Measurements from ENCODE around the gene FGF23. TPM values are rescaled to one million over a fixed set of nuclear protein-coding genes. Genes with fewer than 3 reads are reported as not detected.

Gene FGF23
- total RNA-seq, 1 experiment from 2014 or later, result 0.24 TPM

GRCh38 chr12:4412056-4412455 is 32.5 kb upstream of the FGF23 start:
- H3K9me3 ChIP-seq (ENCODE audit: control insufficient read depth, low read depth, low read length), result no peaks in the 10 kb centered on the region
- no peak overlapping the region for H3K56ac ChIP-seq (ENCODE audit: insufficient read length, low read depth, low read length)
- no peak overlapping the region for H4K8ac ChIP-seq (replicated peaks; ENCODE audit: insufficient read length, low read depth, low read length)
- WGBS (ENCODE audit: extremely low coverage, insufficient read length, low lambda C conversion rate), result no CpG with 5 or more reads among the region's 3 CpGs
- H2BK120ac ChIP-seq (ENCODE audit: low read depth, low read length, poor library complexity, severe bottlenecking), result no peak overlapping the region
- no peak overlapping the region for H3K14ac ChIP-seq (ENCODE audit: insufficient read depth, low read length)
- H2BK12ac ChIP-seq (ENCODE audit: insufficient read length, low read depth, low read length), result no peak overlapping the region
- H3K9me3 Mint-ChIP-seq, result no peaks in the 10 kb centered on the region
- no peak overlapping the region for H3K9ac ChIP-seq (ENCODE audit: extremely low read depth, insufficient read length, low read length)
- H3K23me2 ChIP-seq (ENCODE audit: insufficient read length, low read depth, low read length, poor library complexity, severe bottlenecking), result no peaks in the 10 kb centered on the region
- H3K27ac ChIP-seq (ENCODE audit: insufficient read length, low read depth, low read length), result no peak overlapping the region
- no peak overlapping the region for H2BK15ac ChIP-seq (ENCODE audit: low read depth, low read length)
- no peak overlapping the region for H2BK20ac ChIP-seq (ENCODE audit: low read depth, low read length, poor library complexity, severe bottlenecking)
- no peak overlapping the region for H4K91ac ChIP-seq (ENCODE audit: insufficient read length, low read depth, low read length)
- H3K79me1 ChIP-seq (ENCODE audit: insufficient read depth, low read depth, low read length, poor library complexity, severe bottlenecking), result no peaks in the 10 kb centered on the region
- no peaks in the 10 kb centered on the region for H3K36me3 Mint-ChIP-seq (ENCODE audit: insufficient read depth in 1 of 3, low read depth in 3 of 3)
- H3K4ac ChIP-seq (ENCODE audit: low read depth, low read length), result no peak overlapping the region
- no peaks in the 10 kb centered on the region for H3K27me3 ChIP-seq (ENCODE audit: insufficient read depth, low read length)
- H3K4me1 Mint-ChIP-seq, result peaks cover 0 to 3% of the 10 kb centered on the region in 2 experiments; a peak in 2 of 4 replicates
- H2BK5ac ChIP-seq (ENCODE audit: insufficient read length, low read length), result no peak overlapping the region
- no peak overlapping the region for H3K4me2 ChIP-seq (ENCODE audit: insufficient read depth, insufficient read length, low read length)
- H3K4me3 Mint-ChIP-seq, result no peak overlapping the region
- no peak overlapping the region for H3K27ac Mint-ChIP-seq
- H4K5ac ChIP-seq (ENCODE audit: insufficient read length, low read depth, low read length), result no peak overlapping the region
- no peak overlapping the region for H2AFZ ChIP-seq (ENCODE audit: low read length)
- peaks cover 7% of the 10 kb centered on the region for H3K27me3 Mint-ChIP-seq (ENCODE audit: low read depth)
- no peak overlapping the region for H3K18ac ChIP-seq (ENCODE audit: insufficient read length, low read depth, low read length)
- no peak overlapping the region for H3T11ph ChIP-seq (ENCODE audit: low read length)
- no peaks in the 10 kb centered on the region for H3K79me2 ChIP-seq (ENCODE audit: insufficient read depth, low read length)
- no peak overlapping the region for H2AK5ac ChIP-seq (ENCODE audit: insufficient read length, low read length)
- H4K20me1 ChIP-seq (ENCODE audit: control insufficient read depth, insufficient read depth, insufficient read length), result peaks cover 2% of the 10 kb centered on the region
- DNase-seq, result no peak
- H3K23ac ChIP-seq (ENCODE audit: insufficient read length, low read depth, low read length), result no peak overlapping the region
- H3K4me1 ChIP-seq (ENCODE audit: insufficient read depth, low read length), result no peaks in the 10 kb centered on the region
- no peak for TF ChIP-seq CTCF (conservative IDR thresholded peaks at IDR 0.05)

Measured in H9 (cell line).